Chondrocyte (in vitro differentiated cells): ENCODE measurements around the gene PRKCB. TPM values are rescaled to one million over a fixed set of nuclear protein-coding genes. Genes with fewer than 3 reads are reported as not detected.

Experiments used
- DNase-seq: peaks from one replicate; pipeline ENCODE4 v3.0.0; 2021; ENCODE audit warnings: mixed read lengths, low spot score
- H3K27ac Mint-ChIP-seq: one replicate; pipeline ENCODE4 v1.8.0; 2021; ENCODE audit warnings: mild to moderate bottlenecking, moderate library complexity, mixed read lengths; ENCODE audit not compliant: unreplicated experiment
- H3K27me3 Mint-ChIP-seq: 2 replicates; pipeline ENCODE4 v1.8.0; 2021; ENCODE audit warnings: low read depth, mixed read lengths
- H3K36me3 Mint-ChIP-seq: 2 replicates; pipeline ENCODE4 v1.8.0; 2021; ENCODE audit warnings: low read depth, mixed read lengths
- H3K4me1 Mint-ChIP-seq: 2 replicates; pipeline ENCODE4 v1.8.0; 2021; ENCODE audit warnings: low read depth, mild to moderate bottlenecking, mixed read lengths
- H3K4me3 Mint-ChIP-seq: one replicate; pipeline ENCODE4 v1.8.0; 2021; ENCODE audit warnings: mild to moderate bottlenecking, moderate library complexity, mixed read lengths; ENCODE audit not compliant: unreplicated experiment
- H3K9me3 Mint-ChIP-seq: 2 replicates; pipeline ENCODE4 v1.8.0; 2021; ENCODE audit warnings: low read depth, mixed read lengths
- CTCF ChIP-seq: fragments of 200-600 bp; sonication (generic); IDR thresholded peaks from 2 replicates; pipeline ENCODE4 v1.5.0; 2021; ENCODE audit warnings: antibody characterized with exemption, mild to moderate bottlenecking, moderate library complexity
- total RNA-seq: library from RNA; stranded (reverse); gene quantifications from 3 replicates; pipeline ENCODE4 v1.2.1, GENCODE V29; 2021

Gene PRKCB
- total RNA-seq, 1 donor from 2014 or later, result not detected

- H3K27me3 Mint-ChIP-seq, result peaks cover 3% of the 10 kb centered on the region
- H3K27ac Mint-ChIP-seq, result no peak overlapping the region
- TF ChIP-seq CTCF, result no peak
- H3K4me1 Mint-ChIP-seq, result peaks cover 11% of the 10 kb centered on the region
- H3K36me3 Mint-ChIP-seq, result no peaks in the 10 kb centered on the region
- no peak overlapping the region for H3K4me3 Mint-ChIP-seq
- no peak for DNase-seq
- H3K9me3 Mint-ChIP-seq, result no peaks in the 10 kb centered on the region
Observed at GRCh38 chr16:23902034-23902747, 66.4 kb downstream of the PRKCB start.

- no peak for DNase-seq
- Mint-ChIP-seq H3K36me3 (no peaks in the 10 kb centered on the region), H3K27me3 (peaks cover 3% of the 10 kb centered on the region), H3K9me3 (no peaks in the 10 kb centered on the region), H3K27ac (no peak overlapping the region), H3K4me3 (no peak overlapping the region), H3K4me1 (peaks cover 11% of the 10 kb centered on the region)
- no peak for TF ChIP-seq CTCF
Observed at GRCh38 chr16:23902748-23903414, 67.1 kb downstream of the PRKCB start.

GRCh38 chr16:23905027-23905426 is 69.2 kb downstream of the PRKCB start:
- peaks cover 11% of the 10 kb centered on the region for H3K4me1 Mint-ChIP-seq
- no peaks in the 10 kb centered on the region for H3K9me3 Mint-ChIP-seq
- no peaks in the 10 kb centered on the region for H3K36me3 Mint-ChIP-seq
- TF ChIP-seq CTCF, result no peak
- peaks cover 3% of the 10 kb centered on the region for H3K27me3 Mint-ChIP-seq
- peak overlapping the region; percentile 52 for H3K27ac Mint-ChIP-seq
- no peak overlapping the region for H3K4me3 Mint-ChIP-seq
- no peak for DNase-seq

- TF ChIP-seq CTCF, result no peak
- no peaks in the 10 kb centered on the region for H3K9me3 Mint-ChIP-seq
- DNase-seq, result no peak
- H3K36me3 Mint-ChIP-seq, result no peaks in the 10 kb centered on the region
- H3K27ac Mint-ChIP-seq, result no peak overlapping the region
- H3K4me1 Mint-ChIP-seq, result peaks cover 11% of the 10 kb centered on the region
- no peaks in the 10 kb centered on the region for H3K27me3 Mint-ChIP-seq
- no peak overlapping the region for H3K4me3 Mint-ChIP-seq
Observed at GRCh38 chr16:23907457-23907902, 71.7 kb downstream of the PRKCB start.

- no peaks in the 10 kb centered on the region for H3K36me3 Mint-ChIP-seq
- H3K4me1 Mint-ChIP-seq, result peaks cover 11% of the 10 kb centered on the region
- no peak overlapping the region for H3K27ac Mint-ChIP-seq
- H3K4me3 Mint-ChIP-seq, result no peak overlapping the region
- TF ChIP-seq CTCF, result no peak
- H3K9me3 Mint-ChIP-seq, result no peaks in the 10 kb centered on the region
- H3K27me3 Mint-ChIP-seq, result no peaks in the 10 kb centered on the region
- DNase-seq, result no peak
Observed at GRCh38 chr16:23907903-23908302, 72.1 kb downstream of the PRKCB start.
